H1 (cell line): Measurements from ENCODE around the gene TLE1. TPM values are rescaled to one million over a fixed set of nuclear protein-coding genes. Genes with fewer than 3 reads are reported as not detected.

Experiments
- ATF3 ChIP-seq: IDR thresholded peaks from 2 replicates; pipeline ENCODE4 v1.6.1; 2011; ENCODE audit warnings: low read depth, mild to moderate bottlenecking, low read length; ENCODE audit not compliant: insufficient read depth
- CBX5 ChIP-seq: fragments of 300-800, 300-1000 bp; sonication (generic); IDR thresholded peaks from 2 replicates; pipeline ENCODE4 v1.7.1; 2016; ENCODE audit warnings: antibody characterized with exemption, low read length, low read depth
- CEBPB ChIP-seq: IDR thresholded peaks from 2 replicates; pipeline ENCODE4 v1.6.1; 2012; ENCODE audit warnings: low read depth, low read length
- HDAC2 ChIP-seq, 2 experiments: fragments of 300-600 bp in 1 of 2; sonication (generic) in 1 of 2; IDR thresholded peaks; 2 replicates each; pipeline ENCODE4 v1.6.1; 2011 to 2012; ENCODE audit warnings: low read depth in 2 of 2, low read length in 2 of 2, mild to moderate bottlenecking in 2 of 2, moderate library complexity in 2 of 2, borderline replicate concordance in 1 of 2, inconsistent platforms in 1 of 2
- MAFK ChIP-seq: IDR thresholded peaks from 2 replicates; pipeline ENCODE4 v1.6.1; 2012; ENCODE audit warnings: low read depth, mild to moderate bottlenecking, improper control_type of control experiment, low read length
- TEAD4 ChIP-seq: IDR thresholded peaks from 2 replicates; pipeline ENCODE4 v1.6.1; 2012; ENCODE audit warnings: low read depth, low read length, inconsistent platforms, mixed read lengths
- polyA plus RNA-seq, 7 experiments: library from polyadenylated mRNA; depleted of rRNA in 3 of 7; stranded (reverse) in 5 of 7; unstranded in 2 of 7; fragments of >200 nt in 5 of 7; fragments of 200-250 nt in 2 of 7; gene quantifications; 1 replicate in 5 of 7; 2 replicates in 1 of 7; 4 replicates in 1 of 7; pipeline versions ENCODE4 v1.2.1 to v1.2.3, GENCODE V29; 2011 to 2013; ENCODE audit warnings: missing spikeins in 2 of 7, mixed read lengths in 2 of 7
- total RNA-seq: library from RNA; stranded (reverse); fragmentation: NEBNext Ultra II Directional; extraction: Animal tissue kit (Norgen Biotek cat#: 25700); gene quantifications from 2 replicates; pipeline ENCODE4 v1.2.1, GENCODE V29; 2021
- TF ChIP-seq, protein P1 (sequence below): IDR thresholded peaks from 2 replicates; pipeline ENCODE4 v1.6.1; 2012; ENCODE audit warnings: inconsistent platforms
- TF ChIP-seq, protein P2 (sequence below), 3 experiments: IDR thresholded peaks; 1 replicate in 2 of 3; 2 replicates in 1 of 3; pipeline versions ENCODE4 v1.5.1 to v1.6.1; 2011; ENCODE audit warnings: low read length in 3 of 3, mild to moderate bottlenecking in 3 of 3, inconsistent platforms in 2 of 3, low read depth in 1 of 3, moderate library complexity in 1 of 3; ENCODE audit not compliant: insufficient read depth in 1 of 3; ENCODE audit errors: control extremely low read depth in 1 of 3

TLE1 gene
- total and polyA plus RNA-seq, 2 of the 8 experiments (the other 6 are each of a cell fraction or from before 2014, with no cell fraction given), result 81.8 to 91.6 TPM

DNA sequence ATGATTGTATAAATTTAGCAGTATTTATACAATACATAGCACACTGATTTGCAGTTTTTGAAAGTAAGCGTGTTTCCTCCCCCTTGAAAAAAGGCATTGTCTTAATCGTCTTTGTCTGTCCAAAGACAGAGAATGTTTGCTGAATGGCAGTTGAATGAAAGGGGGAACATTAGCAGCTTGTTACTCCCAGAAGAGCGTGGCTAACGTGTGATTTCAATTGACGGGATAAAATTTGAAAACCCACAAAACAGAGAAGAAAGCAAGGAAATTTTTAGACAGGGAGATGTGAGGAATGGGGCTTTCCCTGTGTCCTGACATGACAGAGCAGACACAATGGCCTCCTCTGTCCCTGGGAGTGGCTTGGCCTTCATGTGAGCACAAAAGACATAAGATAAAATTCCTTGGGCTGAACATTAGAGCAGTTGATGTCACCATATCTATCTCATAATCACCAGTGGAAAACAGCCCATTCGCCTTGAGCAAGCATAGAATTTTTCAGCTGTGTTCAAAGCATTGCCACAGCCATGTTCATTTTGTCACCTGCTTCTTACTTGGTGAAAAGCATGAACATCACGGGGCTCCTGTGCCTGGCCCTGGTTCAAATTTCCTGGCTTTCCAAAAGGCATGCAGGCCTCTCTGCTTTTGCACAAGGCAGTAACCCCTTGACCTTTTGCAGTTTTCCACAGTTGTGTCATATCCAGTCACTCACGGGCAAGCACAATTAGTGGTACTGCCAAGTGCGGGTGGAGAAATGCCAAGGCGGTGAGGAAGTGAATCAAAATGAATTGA, 126.9 kb downstream of the TLE1 start (continued):
- TF ChIP-seq CBX5 (no peak), TEAD4 (no peak), ATF3 (no peak), MAFK (no peak), CEBPB (no peak), HDAC2 (IDR thresholded peaks at IDR 0.05; ENCODE audit: borderline replicate concordance in 1 of 2, low read depth in 2 of 2, low read length in 2 of 2) (no peak)
- TF ChIP-seq, protein P1, sequence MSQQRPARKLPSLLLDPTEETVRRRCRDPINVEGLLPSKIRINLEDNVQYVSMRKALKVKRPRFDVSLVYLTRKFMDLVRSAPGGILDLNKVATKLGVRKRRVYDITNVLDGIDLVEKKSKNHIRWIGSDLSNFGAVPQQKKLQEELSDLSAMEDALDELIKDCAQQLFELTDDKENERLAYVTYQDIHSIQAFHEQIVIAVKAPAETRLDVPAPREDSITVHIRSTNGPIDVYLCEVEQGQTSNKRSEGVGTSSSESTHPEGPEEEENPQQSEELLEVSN, result no peak
- TF ChIP-seq, protein P2, sequence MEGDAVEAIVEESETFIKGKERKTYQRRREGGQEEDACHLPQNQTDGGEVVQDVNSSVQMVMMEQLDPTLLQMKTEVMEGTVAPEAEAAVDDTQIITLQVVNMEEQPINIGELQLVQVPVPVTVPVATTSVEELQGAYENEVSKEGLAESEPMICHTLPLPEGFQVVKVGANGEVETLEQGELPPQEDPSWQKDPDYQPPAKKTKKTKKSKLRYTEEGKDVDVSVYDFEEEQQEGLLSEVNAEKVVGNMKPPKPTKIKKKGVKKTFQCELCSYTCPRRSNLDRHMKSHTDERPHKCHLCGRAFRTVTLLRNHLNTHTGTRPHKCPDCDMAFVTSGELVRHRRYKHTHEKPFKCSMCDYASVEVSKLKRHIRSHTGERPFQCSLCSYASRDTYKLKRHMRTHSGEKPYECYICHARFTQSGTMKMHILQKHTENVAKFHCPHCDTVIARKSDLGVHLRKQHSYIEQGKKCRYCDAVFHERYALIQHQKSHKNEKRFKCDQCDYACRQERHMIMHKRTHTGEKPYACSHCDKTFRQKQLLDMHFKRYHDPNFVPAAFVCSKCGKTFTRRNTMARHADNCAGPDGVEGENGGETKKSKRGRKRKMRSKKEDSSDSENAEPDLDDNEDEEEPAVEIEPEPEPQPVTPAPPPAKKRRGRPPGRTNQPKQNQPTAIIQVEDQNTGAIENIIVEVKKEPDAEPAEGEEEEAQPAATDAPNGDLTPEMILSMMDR (IDR thresholded peaks at IDR 0.05; ENCODE audit: control extremely low read depth in 1 of 3, insufficient read depth in 1 of 3, low read depth in 1 of 3, low read length in 3 of 3), result no peak
